Lower lobe of right lung (tissue), 2 donors: ENCODE measurements around the gene MTREX. TPM values are rescaled to one million over a fixed set of nuclear protein-coding genes. Genes with fewer than 3 reads are reported as not detected.
A peak's percentile ranks its signal among the peaks of the same experiment; 100 is the strongest.

Source experiments
- ATAC-seq, 2 donors: fragments of 200-7000 bp; cut with Tn5 transposase; one replicate each; pipeline ENCODE4 v1.9.1; 2020 to 2022; ENCODE audit warnings: mild to moderate bottlenecking in 2 of 2, moderate library complexity in 2 of 2
- DNase-seq: peaks from one replicate; pipeline ENCODE4 v3.0.0-alpha.2; 2020
- H3K27ac ChIP-seq: fragments of 200-600 bp; one replicate; pipeline ENCODE4 v1.8.0; 2022
- H3K27me3 ChIP-seq: fragments of 200-600 bp; one replicate; pipeline ENCODE4 v1.8.0; 2022; ENCODE audit warnings: low read depth
- H3K36me3 ChIP-seq: fragments of 200-600 bp; one replicate; pipeline ENCODE4 v1.8.0; 2022; ENCODE audit warnings: mild to moderate bottlenecking
- H3K4me1 ChIP-seq: fragments of 200-600 bp; one replicate; pipeline ENCODE4 v1.8.0; 2022
- H3K4me3 ChIP-seq: fragments of 200-600 bp; one replicate; pipeline ENCODE4 v1.8.0; 2022; ENCODE audit warnings: mild to moderate bottlenecking
- H3K9me3 ChIP-seq: fragments of 200-600 bp; one replicate; pipeline ENCODE4 v1.8.0; 2022
- intact Hi-C: fragments of 100-400 bp; cut with DNase I; formaldehyde crosslinking; loops from one replicate; pipeline ENCODE4 v1.11.0; 2022
- total RNA-seq: library from RNA; stranded (reverse); fragmentation: NEBNext Ultra II Directional; extraction: Animal tissue kit (Norgen Biotek cat#: 25700); gene quantifications from one replicate; pipeline ENCODE4 v1.2.1, GENCODE V29; 2021
- TF ChIP-seq, protein P1 (sequence below): fragments of 200-600 bp; IDR thresholded peaks from one replicate; pipeline ENCODE4 v1.8.0; 2022; ENCODE audit warnings: antibody characterized with exemption, mild to moderate bottlenecking
- donor health status: DM: no; HTN: yes; CAD: no; lungs with severe emphysema.

Gene MTREX
- total RNA-seq, 1 donor from 2014 or later, result 57.0 TPM

DNA sequence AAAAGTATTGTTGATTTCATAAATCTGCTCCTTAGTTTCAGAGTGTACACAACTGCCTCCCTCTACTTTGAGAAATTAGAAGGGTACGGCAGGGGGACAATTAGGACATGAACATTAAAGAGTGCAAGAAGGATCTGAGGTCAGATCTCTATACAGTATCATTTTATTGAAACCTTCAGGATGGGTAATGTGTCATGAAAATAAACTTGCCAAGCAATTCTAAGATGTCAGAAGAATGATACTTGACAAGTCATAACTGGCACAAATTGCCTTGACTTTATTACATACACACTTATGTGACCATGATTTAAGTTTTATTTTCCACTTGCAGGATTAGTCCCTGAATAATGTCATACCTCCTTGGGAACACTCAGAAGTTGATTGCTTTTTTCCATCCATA is 134.2 kb downstream of the MTREX start:
- H3K27ac ChIP-seq, result no peak overlapping the region
- H3K4me1 ChIP-seq, result peaks cover 30% of the 10 kb centered on the region
- DNase-seq (no peak), ATAC-seq (no peak)
- no peaks in the 10 kb centered on the region for H3K27me3 ChIP-seq
- no peak overlapping the region for H3K4me3 ChIP-seq
- TF ChIP-seq, protein P1, sequence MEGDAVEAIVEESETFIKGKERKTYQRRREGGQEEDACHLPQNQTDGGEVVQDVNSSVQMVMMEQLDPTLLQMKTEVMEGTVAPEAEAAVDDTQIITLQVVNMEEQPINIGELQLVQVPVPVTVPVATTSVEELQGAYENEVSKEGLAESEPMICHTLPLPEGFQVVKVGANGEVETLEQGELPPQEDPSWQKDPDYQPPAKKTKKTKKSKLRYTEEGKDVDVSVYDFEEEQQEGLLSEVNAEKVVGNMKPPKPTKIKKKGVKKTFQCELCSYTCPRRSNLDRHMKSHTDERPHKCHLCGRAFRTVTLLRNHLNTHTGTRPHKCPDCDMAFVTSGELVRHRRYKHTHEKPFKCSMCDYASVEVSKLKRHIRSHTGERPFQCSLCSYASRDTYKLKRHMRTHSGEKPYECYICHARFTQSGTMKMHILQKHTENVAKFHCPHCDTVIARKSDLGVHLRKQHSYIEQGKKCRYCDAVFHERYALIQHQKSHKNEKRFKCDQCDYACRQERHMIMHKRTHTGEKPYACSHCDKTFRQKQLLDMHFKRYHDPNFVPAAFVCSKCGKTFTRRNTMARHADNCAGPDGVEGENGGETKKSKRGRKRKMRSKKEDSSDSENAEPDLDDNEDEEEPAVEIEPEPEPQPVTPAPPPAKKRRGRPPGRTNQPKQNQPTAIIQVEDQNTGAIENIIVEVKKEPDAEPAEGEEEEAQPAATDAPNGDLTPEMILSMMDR, result no peak
- intact Hi-C loops, result no loop called here
- H3K36me3 ChIP-seq, result peaks cover 16% of the 10 kb centered on the region
- H3K9me3 ChIP-seq, result no peaks in the 10 kb centered on the region

DNA sequence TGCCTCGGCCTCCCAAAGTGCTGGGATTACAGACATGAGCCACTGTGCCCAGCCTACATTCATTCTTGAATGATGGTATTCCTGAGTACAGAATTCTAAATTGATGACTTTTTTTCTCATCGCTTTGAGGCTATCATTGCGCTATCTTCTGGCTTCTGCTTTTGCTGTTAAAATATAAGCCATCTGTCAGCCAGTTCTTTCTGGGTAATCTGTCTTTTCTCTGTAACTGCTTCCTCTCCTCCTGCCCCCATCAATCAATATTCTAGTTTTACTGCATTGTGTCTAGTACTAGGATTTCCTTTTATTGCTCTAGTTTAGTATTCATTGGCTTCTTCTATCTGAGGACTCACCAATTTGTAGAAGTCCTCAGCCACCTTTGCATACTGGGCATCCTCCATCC is 138.0 kb downstream of the MTREX start:
- H3K4me3 ChIP-seq, result no peak overlapping the region
- no peak for ATAC-seq
- H3K27ac ChIP-seq, result no peak overlapping the region
- H3K4me1 ChIP-seq, result peaks cover 4% of the 10 kb centered on the region
- H3K27me3 ChIP-seq, result no peaks in the 10 kb centered on the region
- DNase-seq, result no peak
- H3K9me3 ChIP-seq, result no peaks in the 10 kb centered on the region
- H3K36me3 ChIP-seq, result peaks cover 11% of the 10 kb centered on the region
- TF ChIP-seq, protein P1, result no peak
- intact Hi-C loops, result no loop called here

DNA sequence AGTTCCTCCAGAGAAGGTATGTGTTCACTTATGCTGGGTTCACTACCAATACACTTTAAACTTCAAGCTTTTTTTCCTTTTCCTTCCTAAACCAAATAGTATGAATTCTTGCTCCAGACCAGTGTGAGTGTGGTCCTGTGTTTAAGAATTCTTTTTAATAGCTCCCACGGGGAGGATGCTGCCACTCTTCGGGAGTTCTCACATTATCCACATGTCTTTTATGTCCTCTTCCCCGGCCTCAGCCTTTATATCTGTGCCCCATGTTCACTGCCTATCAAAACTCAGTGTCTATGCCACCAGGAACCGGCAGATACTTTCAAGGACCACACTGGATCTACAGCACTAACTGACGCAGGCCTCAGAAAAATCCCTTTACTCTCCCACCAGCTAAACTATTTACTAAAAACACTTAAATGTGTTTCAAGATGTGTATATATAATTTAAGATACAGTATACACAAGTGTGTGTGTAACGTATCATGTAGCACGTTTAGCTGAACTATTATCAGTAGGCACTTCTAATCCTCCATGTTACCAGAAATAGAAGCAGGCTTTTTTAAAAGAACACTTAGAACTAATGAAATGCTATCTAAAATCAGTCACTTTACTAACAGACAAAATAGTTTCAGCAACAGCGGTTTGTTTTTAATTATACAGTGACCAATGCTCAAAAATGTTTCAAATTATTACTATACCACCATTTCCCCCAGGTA is 139.0 kb downstream of the MTREX start:
- intact Hi-C loops, result no loop called here
- DNase-seq, result no peak

DNA sequence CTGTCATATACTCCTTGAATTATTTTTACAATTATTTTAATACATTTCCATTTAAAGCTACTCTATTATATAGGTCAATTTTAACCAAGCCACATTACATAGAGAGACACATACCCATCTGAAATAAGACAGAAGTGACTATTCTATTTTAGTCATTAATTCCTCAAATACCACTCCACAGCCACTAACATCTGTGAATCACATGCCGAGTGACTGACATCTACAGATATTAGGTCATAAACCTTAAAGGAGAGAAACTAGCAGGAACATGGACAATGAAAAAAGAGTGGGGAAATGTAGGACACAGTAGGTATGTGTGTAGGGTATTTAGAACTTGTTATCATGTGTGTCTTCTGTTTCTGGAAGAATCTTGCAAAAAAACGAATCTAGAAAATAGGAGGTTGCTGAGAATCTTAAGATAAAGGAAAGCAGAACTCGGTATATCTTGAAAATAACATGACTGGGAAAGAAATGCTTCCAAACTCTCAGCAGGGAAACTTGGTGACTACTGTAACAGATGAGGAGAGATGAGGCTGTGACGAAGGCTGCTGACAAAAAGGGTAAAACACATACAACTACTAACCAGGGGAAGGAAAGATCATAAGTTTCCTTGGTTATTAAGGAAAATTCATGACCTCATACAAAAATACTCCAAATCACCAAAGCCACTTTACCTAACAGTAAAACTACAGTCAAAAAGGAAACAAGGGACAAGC is 142.4 kb downstream of the MTREX start:
- ATAC-seq, result no peak
- H3K27ac ChIP-seq, result no peak overlapping the region
- TF ChIP-seq, protein P1, result no peak
- no peak for DNase-seq
- no peak overlapping the region for H3K4me3 ChIP-seq
- intact Hi-C loops, result no loop called here
- no peaks in the 10 kb centered on the region for H3K9me3 ChIP-seq
- no peaks in the 10 kb centered on the region for H3K36me3 ChIP-seq
- peaks cover 4% of the 10 kb centered on the region for H3K4me1 ChIP-seq
- no peaks in the 10 kb centered on the region for H3K27me3 ChIP-seq

More for the DNA sequence above, 139.0 kb downstream of the MTREX start:
- H3K36me3 ChIP-seq, result peaks cover 2% of the 10 kb centered on the region
- no peaks in the 10 kb centered on the region for H3K27me3 ChIP-seq
- no peak overlapping the region for H3K4me3 ChIP-seq
- TF ChIP-seq, protein P1, result no peak
- no peak for ATAC-seq
- H3K4me1 ChIP-seq, result peaks cover 4% of the 10 kb centered on the region
- no peaks in the 10 kb centered on the region for H3K9me3 ChIP-seq
- no peak overlapping the region for H3K27ac ChIP-seq

DNA sequence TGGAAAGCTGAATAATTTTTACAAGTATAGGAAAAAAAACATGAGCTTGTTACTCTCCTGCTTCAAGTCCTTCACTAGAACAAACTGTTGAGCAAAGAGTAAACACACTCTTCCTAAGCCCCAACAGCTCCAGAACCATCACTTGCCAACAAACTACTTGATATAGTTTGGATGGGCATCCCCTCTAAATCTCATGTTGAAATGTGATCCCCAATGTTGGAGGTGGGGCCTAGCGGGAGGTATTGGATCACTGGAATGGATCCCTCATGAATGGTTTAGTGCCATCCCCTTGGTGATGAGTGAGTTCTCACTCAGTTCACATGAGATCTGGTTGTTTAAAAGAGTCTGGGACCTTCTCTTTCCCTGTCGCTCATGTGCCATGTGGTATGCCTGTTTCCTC is 144.2 kb downstream of the MTREX start:
- TF ChIP-seq, protein P1, result no peak
- ATAC-seq (peak; percentile 32 to 33), DNase-seq (no peak)
- Histone ChIP-seq H3K27ac (no peak overlapping the region), H3K9me3 (no peaks in the 10 kb centered on the region), H3K4me1 (peaks cover 4% of the 10 kb centered on the region), H3K36me3 (no peaks in the 10 kb centered on the region), H3K4me3 (no peak overlapping the region), H3K27me3 (no peaks in the 10 kb centered on the region)
- intact Hi-C loops, result no loop called here
